ENCODE measurements around the gene PPIL4. TPM values are rescaled to one million over a fixed set of nuclear protein-coding genes. Genes with fewer than 3 reads are reported as not detected.

PPIL4 gene
- polyA plus RNA-seq, 1 experiment, result 2.6 TPM

- Histone ChIP-seq H3K4me3 (ENCODE audit: low read depth, low read length) (no peak overlapping the region), H3K27me3 (ENCODE audit: control insufficient read depth, insufficient read depth, low read length) (no peaks in the 10 kb centered on the region), H3K36me3 (ENCODE audit: control insufficient read depth, insufficient read depth, low read length) (peaks cover 3% of the 10 kb centered on the region)
- CTCF ChIA-PET, result interaction anchor here (2.0 to 2.2 kb wide), 2 partner anchors 9 to 77 kb away, joined by 7 read pairs; no protein-coding TSS in a partner anchor
- POLR2A ChIA-PET, result no interaction called here
- no peak for TF ChIP-seq CTCF (IDR thresholded peaks at IDR 0.05; ENCODE audit: insufficient read depth, low read depth, low read length)
- no peak for DNase-seq (ENCODE audit: low read depth)
Measured at GRCh38 chr6:149508485-149508884, 37.4 kb downstream of the PPIL4 start.

- TF ChIP-seq CTCF (IDR thresholded peaks at IDR 0.05; ENCODE audit: insufficient read depth, low read depth, low read length), result no peak
- CTCF ChIA-PET, result interaction anchor here (1.2 to 2.4 kb wide), 4 partner anchors 13 to 72 kb away, joined by 3 to 8 read pairs (median 4); no protein-coding TSS in a partner anchor
- no peak overlapping the region for H3K4me3 ChIP-seq (ENCODE audit: low read depth, low read length)
- H3K36me3 ChIP-seq (ENCODE audit: control insufficient read depth, insufficient read depth, low read length), result no peaks in the 10 kb centered on the region
- POLR2A ChIA-PET, result interaction anchor here (0.7 kb wide), 1 partner anchor 549 kb away, joined by 9 read pairs; no protein-coding TSS in a partner anchor
- H3K27me3 ChIP-seq (ENCODE audit: control insufficient read depth, insufficient read depth, low read length), result no peaks in the 10 kb centered on the region
- DNase-seq (ENCODE audit: low read depth), result no peak
Measured at GRCh38 chr6:149503872-149504271, 42.0 kb downstream of the PPIL4 start.

- ChIA-PET CTCF (interaction anchor here (1.2 to 1.4 kb wide), 3 partner anchors 14 to 71 kb away, joined by 3 to 5 read pairs (median 3); no protein-coding TSS in a partner anchor), POLR2A (interaction anchor here (0.7 kb wide), 1 partner anchor 549 kb away, joined by 9 read pairs; no protein-coding TSS in a partner anchor)
- H3K27me3 ChIP-seq (ENCODE audit: control insufficient read depth, insufficient read depth, low read length), result no peaks in the 10 kb centered on the region
- no peak overlapping the region for H3K4me3 ChIP-seq (ENCODE audit: low read depth, low read length)
- H3K36me3 ChIP-seq (ENCODE audit: control insufficient read depth, insufficient read depth, low read length), result no peaks in the 10 kb centered on the region
- no peak for DNase-seq (ENCODE audit: low read depth)
- TF ChIP-seq CTCF (IDR thresholded peaks at IDR 0.05; ENCODE audit: insufficient read depth, low read depth, low read length), result no peak
Measured at GRCh38 chr6:149503276-149503675, 42.6 kb downstream of the PPIL4 start.

- POLR2A ChIA-PET, result no interaction called here
- no peak for TF ChIP-seq CTCF (IDR thresholded peaks at IDR 0.05; ENCODE audit: insufficient read depth, low read depth, low read length)
- H3K27me3 ChIP-seq (ENCODE audit: control insufficient read depth, insufficient read depth, low read length), result no peaks in the 10 kb centered on the region
- DNase-seq (ENCODE audit: low read depth), result no peak
- H3K36me3 ChIP-seq (ENCODE audit: control insufficient read depth, insufficient read depth, low read length), result no peaks in the 10 kb centered on the region
- no peak overlapping the region for H3K4me3 ChIP-seq (ENCODE audit: low read depth, low read length)
- CTCF ChIA-PET, result no interaction called here
Measured at GRCh38 chr6:149501768-149502167, 44.1 kb downstream of the PPIL4 start.

GRCh38 chr6:149501201-149501600, 44.6 kb downstream of the PPIL4 start:
- Histone ChIP-seq H3K27me3 (ENCODE audit: control insufficient read depth, insufficient read depth, low read length) (no peaks in the 10 kb centered on the region), H3K36me3 (ENCODE audit: control insufficient read depth, insufficient read depth, low read length) (no peaks in the 10 kb centered on the region), H3K4me3 (ENCODE audit: low read depth, low read length) (no peak overlapping the region)
- CTCF ChIA-PET, result no interaction called here
- POLR2A ChIA-PET, result no interaction called here
- DNase-seq (ENCODE audit: low read depth), result no peak
- TF ChIP-seq CTCF (IDR thresholded peaks at IDR 0.05; ENCODE audit: insufficient read depth, low read depth, low read length), result no peak

Measured in BJ (cell line).